HG03521 (cell line): Measurements from ENCODE around the gene RNU7-1.
A peak's percentile ranks its signal among the peaks of the same experiment; 100 is the strongest.

Source experiments
- ATAC-seq: cut with Tn5 transposase; IDR thresholded peaks from one replicate; pipeline ENCODE4 v1.9.1; 2021; ENCODE audit warnings: mild to moderate bottlenecking, moderate library complexity; ENCODE audit not compliant: unreplicated experiment

Gene RNU7-1

GRCh38 chr12:6952121-6952862 is 8.7 kb downstream of the RNU7-1 start:
- ATAC-seq: no peak

DNA sequence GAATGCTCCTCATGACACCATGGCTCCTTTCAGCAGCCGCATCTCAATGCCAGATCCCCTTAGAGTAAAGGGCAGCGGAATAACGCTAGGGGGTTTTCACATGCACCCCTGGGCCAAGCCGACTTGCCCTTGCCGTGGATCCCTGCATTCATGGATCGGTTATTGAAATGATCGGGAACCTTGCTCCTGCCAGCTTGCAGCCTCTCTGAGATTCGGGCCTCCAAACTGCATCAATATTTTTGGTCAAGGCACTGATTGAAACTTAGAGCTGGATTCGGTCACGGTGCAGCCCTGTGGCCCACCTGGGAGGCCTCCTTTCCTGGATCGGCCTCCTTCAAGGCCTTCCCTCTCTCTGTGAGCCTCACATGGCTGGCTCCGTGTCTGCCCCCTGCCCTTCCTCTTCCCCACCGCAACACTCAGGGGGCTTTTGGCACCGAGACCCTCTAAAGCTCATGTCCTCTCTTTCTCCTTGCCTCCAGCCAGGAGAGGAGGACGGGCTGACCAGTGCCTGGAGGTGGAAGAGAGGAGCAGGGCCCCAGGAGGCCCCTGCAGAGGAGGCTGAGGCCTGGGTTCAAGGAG is 9.3 kb downstream of the RNU7-1 start:
- ATAC-seq: no peak

DNA sequence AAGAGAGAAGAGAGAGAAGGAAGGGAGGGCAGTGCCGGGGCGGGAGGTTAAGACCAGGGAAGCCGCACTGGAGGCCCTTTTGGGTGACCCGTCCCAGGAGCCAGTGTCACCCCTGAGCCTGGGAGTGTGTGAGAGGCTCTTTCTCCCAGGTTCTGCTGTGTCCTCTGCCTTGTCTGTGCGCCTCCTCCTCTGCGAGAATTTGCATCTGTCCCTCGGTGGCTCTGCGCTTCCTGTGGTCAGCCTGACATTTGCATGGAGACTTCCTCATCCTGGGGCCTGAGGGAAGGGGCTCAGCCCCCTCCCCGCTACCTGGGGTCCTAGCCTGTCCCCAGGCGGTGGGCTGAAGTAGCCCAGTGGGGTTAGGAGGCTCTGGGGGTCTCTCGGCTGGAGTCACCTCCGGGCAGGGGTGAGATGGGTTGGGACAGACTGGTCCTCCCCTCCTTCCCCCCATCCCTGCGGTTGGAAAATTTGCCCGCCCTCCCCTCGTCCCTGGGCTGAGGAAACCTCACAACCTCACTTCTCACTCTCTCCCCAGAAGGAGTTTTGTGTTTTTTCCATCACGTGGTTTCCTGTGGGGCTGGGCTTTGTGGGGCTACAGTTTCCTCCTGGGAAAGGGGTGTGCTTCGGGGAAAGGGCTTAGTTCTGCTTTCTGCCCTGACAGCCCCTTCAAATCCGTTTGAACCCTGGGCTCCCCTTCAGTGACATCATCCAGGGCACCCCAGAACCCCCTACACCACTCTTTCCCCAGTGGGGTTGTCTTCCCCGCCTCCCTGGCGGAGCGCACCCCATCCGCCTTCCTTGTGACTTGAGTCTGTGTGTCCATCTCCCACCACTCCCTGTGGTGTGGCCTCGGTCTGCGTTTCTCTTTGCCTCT is 10.1 kb downstream of the RNU7-1 start:
- ATAC-seq: peak; percentile 46

- ATAC-seq: no peak
Measured at GRCh38 chr12:6954316-6955107, 10.9 kb downstream of the RNU7-1 start.

GRCh38 chr12:6955108-6956020 is 11.7 kb downstream of the RNU7-1 start:
- no peak for ATAC-seq

GRCh38 chr12:6956021-6956727 is 12.6 kb downstream of the RNU7-1 start:
- ATAC-seq: no peak

GRCh38 chr12:6957151-6957701 is 13.6 kb downstream of the RNU7-1 start:
- no peak for ATAC-seq

DNA sequence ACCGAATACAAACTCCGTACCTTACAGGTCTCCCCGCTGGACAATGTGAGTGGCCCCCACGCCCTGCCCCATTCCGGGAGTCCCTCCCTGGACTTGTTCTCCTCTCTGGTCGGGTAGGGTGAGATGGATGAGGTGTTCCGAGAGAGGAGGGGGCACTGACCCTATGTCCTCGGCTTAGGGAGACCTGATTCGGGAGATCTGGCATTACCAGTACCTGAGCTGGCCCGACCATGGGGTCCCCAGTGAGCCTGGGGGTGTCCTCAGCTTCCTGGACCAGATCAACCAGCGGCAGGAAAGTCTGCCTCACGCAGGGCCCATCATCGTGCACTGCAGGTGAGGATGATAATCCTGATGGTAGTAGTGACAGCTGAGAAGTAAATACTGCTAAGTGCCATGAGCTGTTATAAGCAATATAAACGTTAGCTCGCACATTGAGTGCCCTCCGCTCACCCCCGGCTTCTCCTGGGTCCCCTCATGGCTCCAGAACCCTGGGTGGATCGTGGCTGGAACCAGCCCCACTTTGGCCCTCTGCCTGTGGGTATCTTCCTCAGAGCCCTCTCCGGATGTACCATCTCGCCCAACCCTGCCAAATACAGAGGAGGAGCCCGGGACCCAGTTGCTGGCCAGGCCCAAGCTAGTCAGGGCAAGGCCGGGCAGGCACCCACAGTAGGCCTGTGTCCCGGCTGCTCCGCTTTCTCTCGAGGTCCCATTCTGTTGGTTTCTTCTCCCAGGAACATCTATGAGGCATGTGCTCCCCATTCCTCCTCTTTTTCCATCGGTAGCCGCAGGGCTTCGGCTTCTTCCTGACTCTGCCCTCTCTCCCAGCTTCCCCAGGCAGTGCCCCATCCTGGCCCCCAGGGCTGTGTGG is 14.4 kb downstream of the RNU7-1 start:
- no peak for ATAC-seq

DNA sequence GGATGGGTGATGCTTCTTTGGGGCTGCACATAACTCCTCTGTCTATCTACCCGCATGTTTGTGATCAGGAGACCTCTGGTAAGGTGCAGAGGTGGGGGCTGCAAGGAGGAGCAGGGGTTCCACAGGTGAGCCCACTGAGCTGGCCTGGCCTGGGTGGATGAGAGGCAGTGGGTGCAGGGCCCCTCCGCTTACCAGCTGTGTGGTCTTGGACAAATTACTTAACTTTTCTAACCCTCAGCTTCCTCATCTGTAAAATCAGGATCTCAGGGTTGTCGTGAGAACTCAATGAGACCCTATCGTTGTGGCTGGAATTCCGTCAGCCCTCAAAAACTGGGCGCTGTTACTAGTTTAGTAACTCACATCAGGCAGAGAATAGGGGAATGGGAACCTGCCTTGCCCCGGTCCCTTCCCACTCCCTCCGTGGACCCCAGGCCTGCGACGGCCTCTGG is 15.0 kb downstream of the RNU7-1 start:
- no peak for ATAC-seq

DNA sequence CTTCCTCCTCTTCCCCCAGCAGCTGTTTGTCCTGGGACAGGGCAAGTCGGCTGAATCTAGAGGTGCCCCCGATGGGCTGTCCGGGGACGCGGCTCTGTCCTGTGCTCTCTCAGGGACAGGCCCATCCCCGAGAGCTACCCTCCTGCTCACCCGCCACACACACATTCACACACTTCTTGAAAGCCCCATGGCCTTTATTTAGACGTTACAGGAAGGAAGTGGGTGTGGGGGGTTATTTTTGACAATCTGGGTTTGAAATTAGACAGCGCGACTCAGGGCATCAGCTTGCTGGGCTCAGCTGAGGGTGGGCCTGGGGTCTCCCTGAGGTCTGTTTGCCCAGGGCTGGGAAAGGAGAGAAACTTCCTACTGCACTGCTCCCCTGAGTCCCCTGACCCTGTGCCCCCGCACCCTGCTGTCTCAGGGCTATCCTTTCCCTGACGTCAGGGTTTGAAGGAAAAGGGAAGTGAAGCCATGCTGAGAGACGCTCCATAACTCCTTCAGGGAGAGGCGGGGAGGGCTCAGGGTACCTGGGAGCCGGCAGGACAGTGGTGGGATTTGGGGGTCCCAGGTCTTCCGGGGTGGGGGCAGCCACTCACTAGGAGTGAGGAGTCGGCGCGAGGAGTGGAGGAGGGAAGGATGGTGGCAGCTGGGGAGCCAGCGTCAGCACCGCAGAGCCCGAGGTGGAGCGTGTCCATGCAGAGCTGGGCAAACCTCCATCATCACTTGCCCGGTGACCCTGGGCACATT is 15.6 kb downstream of the RNU7-1 start:
- peak; percentile 38 for ATAC-seq

DNA sequence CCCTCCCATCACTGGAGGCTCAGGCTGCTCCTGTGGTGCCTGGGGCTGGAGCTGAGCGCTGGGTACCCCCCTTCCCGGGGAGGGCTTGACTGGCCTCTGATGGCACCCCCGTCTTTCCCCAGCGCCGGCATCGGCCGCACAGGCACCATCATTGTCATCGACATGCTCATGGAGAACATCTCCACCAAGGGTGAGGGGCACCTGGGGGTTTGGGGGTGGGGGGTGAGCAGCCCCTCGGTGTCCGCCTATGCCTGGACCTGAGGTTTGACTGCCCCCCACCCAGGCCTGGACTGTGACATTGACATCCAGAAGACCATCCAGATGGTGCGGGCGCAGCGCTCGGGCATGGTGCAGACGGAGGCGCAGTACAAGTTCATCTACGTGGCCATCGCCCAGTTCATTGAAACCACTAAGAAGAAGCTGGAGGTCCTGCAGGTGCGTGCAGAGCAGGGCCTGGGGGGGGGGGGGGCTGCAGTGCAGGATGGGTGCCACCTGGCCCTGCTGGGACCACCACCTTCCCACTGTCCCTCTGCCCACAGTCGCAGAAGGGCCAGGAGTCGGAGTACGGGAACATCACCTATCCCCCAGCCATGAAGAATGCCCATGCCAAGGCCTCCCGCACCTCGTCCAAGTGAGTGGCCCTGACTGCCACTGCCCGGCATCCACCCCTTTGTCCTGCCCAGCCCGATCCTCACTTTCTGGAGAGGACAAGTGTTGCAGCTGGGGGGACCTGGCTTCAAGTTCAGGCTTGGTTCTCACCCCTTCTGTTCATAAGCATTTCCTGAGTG is 16.4 kb downstream of the RNU7-1 start:
- ATAC-seq: no peak

- no peak for ATAC-seq
Measured at GRCh38 chr12:6960593-6961277, 17.1 kb downstream of the RNU7-1 start.

DNA sequence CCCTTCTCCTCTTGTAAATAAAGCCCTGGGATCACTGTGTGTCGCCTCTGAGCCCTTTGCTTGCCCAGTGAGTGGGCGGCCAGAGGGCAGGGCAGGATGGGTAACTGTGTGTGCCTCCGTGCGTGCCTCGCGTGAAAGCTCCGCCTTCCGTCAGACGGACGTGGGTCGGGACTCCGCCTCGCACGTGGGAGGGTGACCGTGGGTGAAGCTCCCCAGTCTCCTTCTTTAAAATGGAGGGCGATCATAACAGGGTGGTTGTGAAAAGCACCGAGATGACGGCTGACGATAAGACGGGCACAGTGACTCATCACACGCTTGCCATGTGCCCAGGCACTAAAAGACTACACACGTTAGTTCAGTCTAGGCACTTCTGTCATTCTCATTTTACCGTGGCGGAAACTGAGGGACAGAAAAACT is 17.7 kb downstream of the RNU7-1 start:
- no peak for ATAC-seq

GRCh38 chr12:6961695-6962284 is 18.2 kb downstream of the RNU7-1 start:
- ATAC-seq: no peak

- no peak for ATAC-seq
Measured at GRCh38 chr12:6962285-6963015, 18.8 kb downstream of the RNU7-1 start.
